SIG-M5 treated with dmso at 0.1 percent for 504 hours (cell line): ENCODE measurements around the gene TMEM229B.

Experiments
- DNase-seq: peaks from one replicate; lab custom pipeline; 2025; ENCODE audit not compliant: unreplicated experiment; lab: John Stamatoyannopoulos, UW

TMEM229B gene

GRCh38 chr14:67515386-67516079 lies 27.0 kb upstream of the TMEM229B start:
- DNase-seq, result peak; percentile 5

GRCh38 chr14:67514650-67515385 lies 26.3 kb upstream of the TMEM229B start:
- peak; percentile 36 for DNase-seq

- no peak for DNase-seq
Measured at GRCh38 chr14:67514203-67514607, 25.7 kb upstream of the TMEM229B start.

- no peak for DNase-seq
Measured at GRCh38 chr14:67513631-67514108, 25.1 kb upstream of the TMEM229B start.

GRCh38 chr14:67512463-67513310 lies 24.2 kb upstream of the TMEM229B start:
- DNase-seq, result no peak

GRCh38 chr14:67510836-67511235 lies 22.3 kb upstream of the TMEM229B start:
- no peak for DNase-seq

GRCh38 chr14:67510121-67510520 lies 21.6 kb upstream of the TMEM229B start:
- no peak for DNase-seq

GRCh38 chr14:67508956-67509355 lies 20.4 kb upstream of the TMEM229B start:
- peak; percentile 77 for DNase-seq

- no peak for DNase-seq
Measured at GRCh38 chr14:67505254-67505653, 16.7 kb upstream of the TMEM229B start.

GRCh38 chr14:67503331-67503730 lies 14.8 kb upstream of the TMEM229B start:
- no peak for DNase-seq

GRCh38 chr14:67502867-67503266 lies 14.3 kb upstream of the TMEM229B start:
- DNase-seq, result peak; percentile 34

- DNase-seq, result no peak
Measured at GRCh38 chr14:67501670-67502069, 13.1 kb upstream of the TMEM229B start.

- DNase-seq, result no peak
Measured at GRCh38 chr14:67500981-67501380, 12.5 kb upstream of the TMEM229B start.

- DNase-seq, result no peak
Measured at GRCh38 chr14:67497716-67498115, 9.2 kb upstream of the TMEM229B start.

GRCh38 chr14:67497216-67497615 lies 8.7 kb upstream of the TMEM229B start:
- no peak for DNase-seq

GRCh38 chr14:67495827-67496226 lies 7.3 kb upstream of the TMEM229B start:
- no peak for DNase-seq

GRCh38 chr14:67493092-67493717 lies 4.7 kb upstream of the TMEM229B start:
- peak; percentile 49 for DNase-seq

GRCh38 chr14:67492538-67492937 lies 4.0 kb upstream of the TMEM229B start:
- no peak for DNase-seq

- DNase-seq, result no peak
Measured at GRCh38 chr14:67491741-67492507, 3.4 kb upstream of the TMEM229B start.

GRCh38 chr14:67491285-67491684 lies 2.8 kb upstream of the TMEM229B start:
- no peak for DNase-seq
